CD4-positive, alpha-beta T cell treated with Interleukin-10 for 1 hour (primary cell): ENCODE measurements around the gene AGPAT3.
A peak's percentile ranks its signal among the peaks of the same experiment; 100 is the strongest.
"Not testable (repeated sequence)": the region's sequence is repeated elsewhere in the genome, so short reads cannot be mapped to it uniquely, and the experiment has no call there.

ENCODE experiments used
- DNase-seq: peaks from one replicate; pipeline ENCODE4 v3.0.0-alpha.2; 2020

Gene AGPAT3

GRCh38 chr21:43885721-43886120 lies 20.7 kb downstream of the AGPAT3 start:
- DNase-seq: no peak

GRCh38 chr21:43886565-43886964 lies 21.5 kb downstream of the AGPAT3 start:
- no peak for DNase-seq

- DNase-seq: no peak
These were observed 24.0 kb downstream of the AGPAT3 start for GRCh38 chr21:43889069-43889468.

- no peak for DNase-seq
These were observed 25.0 kb downstream of the AGPAT3 start for GRCh38 chr21:43890042-43890441.

GRCh38 chr21:43892334-43892733 lies 27.3 kb downstream of the AGPAT3 start:
- DNase-seq: no peak

GRCh38 chr21:43892984-43893535 lies 28.0 kb downstream of the AGPAT3 start:
- DNase-seq: no peak

- DNase-seq: peak; percentile 15
These were observed 28.6 kb downstream of the AGPAT3 start for GRCh38 chr21:43893536-43894205.

GRCh38 chr21:43894206-43894577 lies 29.2 kb downstream of the AGPAT3 start:
- DNase-seq: no peak

GRCh38 chr21:43895196-43895595 lies 30.2 kb downstream of the AGPAT3 start:
- DNase-seq: no peak

GRCh38 chr21:43896696-43897299 lies 31.8 kb downstream of the AGPAT3 start:
- not testable (repeated sequence) for DNase-seq

- no peak for DNase-seq
These were observed 34.5 kb downstream of the AGPAT3 start for GRCh38 chr21:43899307-43900077.

- no peak for DNase-seq
These were observed 35.0 kb downstream of the AGPAT3 start for GRCh38 chr21:43900078-43900385.

GRCh38 chr21:43900690-43901089 lies 35.7 kb downstream of the AGPAT3 start:
- no peak for DNase-seq

- DNase-seq: no peak
These were observed 37.4 kb downstream of the AGPAT3 start for GRCh38 chr21:43902441-43902840.

GRCh38 chr21:43903451-43904091 lies 38.5 kb downstream of the AGPAT3 start:
- DNase-seq: no peak

GRCh38 chr21:43904331-43904781 lies 39.3 kb downstream of the AGPAT3 start:
- no peak for DNase-seq

- no peak for DNase-seq
These were observed 40.9 kb downstream of the AGPAT3 start for GRCh38 chr21:43905726-43906455.

- DNase-seq: no peak
These were observed 41.8 kb downstream of the AGPAT3 start for GRCh38 chr21:43906585-43907370.

- DNase-seq: no peak
These were observed 42.7 kb downstream of the AGPAT3 start for GRCh38 chr21:43907751-43908150.

- no peak for DNase-seq
These were observed 43.1 kb downstream of the AGPAT3 start for GRCh38 chr21:43908167-43908566.

GRCh38 chr21:43909741-43910400 lies 44.8 kb downstream of the AGPAT3 start:
- no peak for DNase-seq
